HepG2 (cell line): ENCODE results near the gene FBF1. TPM values are rescaled to one million over a fixed set of nuclear protein-coding genes. Genes with fewer than 3 reads are reported as not detected.

Experiments used
- ATF5 ChIP-seq: sonication (generic); formaldehyde crosslinking; IDR thresholded peaks from 2 replicates; pipeline ENCODE4 v1.4.0; 2020; ENCODE audit warnings: mild to moderate bottlenecking, low read depth, missing genetic modification reagents
- FOSL2 ChIP-seq: sonication (generic); formaldehyde crosslinking; IDR thresholded peaks from 2 replicates; pipeline ENCODE4 v1.4.0; 2020; ENCODE audit warnings: missing genetic modification reagents
- GTF2F1 ChIP-seq: fragments of 150-350 bp; IDR thresholded peaks from 2 replicates; pipeline ENCODE4 v1.6.1; 2014; ENCODE audit warnings: low read length
- MAZ ChIP-seq, 2 experiments: sonication (generic) in 1 of 2; formaldehyde crosslinking in 1 of 2; IDR thresholded peaks; 2 replicates each; pipeline versions ENCODE4 v1.5.0 to v1.6.1; 2012 to 2020; ENCODE audit warnings: low read depth in 2 of 2, mild to moderate bottlenecking in 2 of 2, borderline replicate concordance in 1 of 2, improper control_type of control experiment in 1 of 2, low read length in 1 of 2, missing genetic modification reagents in 1 of 2, moderate library complexity in 1 of 2
- MTA3 ChIP-seq: sonication (generic); formaldehyde crosslinking; IDR thresholded peaks from 2 replicates; pipeline ENCODE4 v1.4.0; 2020; ENCODE audit warnings: missing genetic modification reagents
- RNF2 ChIP-seq: fragments of 450-650 bp; conservative IDR thresholded peaks from 2 replicates; pipeline ENCODE4 v1.6.1; 2016; ENCODE audit warnings: low read depth
- SP1 ChIP-seq, 2 experiments: fragments of 450-650 bp in 1 of 2; sonication (generic) in 1 of 2; formaldehyde crosslinking in 1 of 2; IDR thresholded peaks; 2 replicates each; pipeline versions ENCODE4 v1.4.0 to v1.6.1; 2016 to 2020; ENCODE audit warnings: missing genetic modification reagents in 1 of 2
- SP5 ChIP-seq: IDR thresholded peaks from 2 replicates; pipeline ENCODE4 v1.6.1; 2016; ENCODE audit warnings: low read depth, borderline replicate concordance
- TFAP4 ChIP-seq: sonication (generic); IDR thresholded peaks from 2 replicates; pipeline ENCODE4 v1.6.1; 2016; ENCODE audit warnings: low read depth, borderline replicate concordance
- TIGD3 ChIP-seq: sonication (generic); formaldehyde crosslinking; IDR thresholded peaks from 2 replicates; pipeline ENCODE4 v1.5.1; 2020; ENCODE audit warnings: mild to moderate bottlenecking, missing genetic modification reagents, borderline replicate concordance
- UBTF ChIP-seq: sonication (generic); formaldehyde crosslinking; IDR thresholded peaks from 2 replicates; pipeline ENCODE4 v1.4.0; 2020; ENCODE audit warnings: mild to moderate bottlenecking, missing genetic modification reagents
- ZFP37 ChIP-seq: sonication (generic); formaldehyde crosslinking; IDR thresholded peaks from 2 replicates; pipeline ENCODE4 v1.4.0; 2020; ENCODE audit warnings: missing genetic modification reagents, borderline replicate concordance
- ZNF121 ChIP-seq: sonication (generic); formaldehyde crosslinking; IDR thresholded peaks from 2 replicates; pipeline ENCODE4 v1.5.0; 2020; ENCODE audit warnings: mild to moderate bottlenecking, missing genetic modification reagents
- ZNF232 ChIP-seq: sonication (generic); formaldehyde crosslinking; IDR thresholded peaks from 2 replicates; pipeline ENCODE4 v1.4.0; 2020; ENCODE audit warnings: missing genetic modification reagents, borderline replicate concordance
- ZNF24 ChIP-seq: fragments of 450-650 bp; IDR thresholded peaks from 2 replicates; pipeline ENCODE4 v1.6.1; 2017; ENCODE audit warnings: antibody characterized with exemption, mild to moderate bottlenecking
- ZNF3 ChIP-seq: IDR thresholded peaks from 2 replicates; pipeline ENCODE4 v1.7.0; 2017; ENCODE audit warnings: inconsistent platforms
- ZNF335 ChIP-seq: sonication (generic); formaldehyde crosslinking; IDR thresholded peaks from 2 replicates; pipeline ENCODE4 v1.4.0; 2020; ENCODE audit warnings: missing genetic modification reagents
- ZNF343 ChIP-seq: sonication (generic); formaldehyde crosslinking; IDR thresholded peaks from 2 replicates; pipeline ENCODE4 v1.4.0; 2020; ENCODE audit warnings: mild to moderate bottlenecking, missing genetic modification reagents
- ZNF432 ChIP-seq: sonication (generic); formaldehyde crosslinking; IDR thresholded peaks from 2 replicates; pipeline ENCODE4 v1.5.0; 2020; ENCODE audit warnings: missing genetic modification reagents, mild to moderate bottlenecking, borderline replicate concordance
- ZNF570 ChIP-seq: sonication (generic); formaldehyde crosslinking; IDR thresholded peaks from 2 replicates; pipeline ENCODE4 v1.4.0; 2020; ENCODE audit warnings: mild to moderate bottlenecking, missing genetic modification reagents, borderline replicate concordance
- ZNF816 ChIP-seq: sonication (generic); formaldehyde crosslinking; IDR thresholded peaks from 2 replicates; pipeline ENCODE4 v1.8.0; 2022; ENCODE audit warnings: missing genetic modification reagents, mild to moderate bottlenecking, borderline replicate concordance
- polyA plus RNA-seq, 8 experiments: library from polyadenylated mRNA; depleted of rRNA in 3 of 8; stranded (reverse) in 7 of 8; unstranded in 1 of 8; fragments of >200 nt; fragmentation: Illumina TruSeq in 4 of 8; extraction: Trizol in 4 of 8; gene quantifications; 2 replicates each; pipeline versions ENCODE4 v1.2.1 to v1.2.3, GENCODE V29; 2011 to 2016; ENCODE audit warnings: low read depth in 4 of 8, missing spikeins in 1 of 8, mixed read lengths in 1 of 8; ENCODE audit not compliant: insufficient read depth in 1 of 8
- total RNA-seq, 5 experiments: library from RNA; depleted of rRNA; stranded (reverse); fragments of >200 nt; fragmentation: Illumina TruSeq; extraction: Trizol; gene quantifications; 2 replicates each; pipeline ENCODE4 v1.2.3, GENCODE V29; 2016; ENCODE audit warnings: low read depth in 1 of 5
- TF ChIP-seq, protein P1 (sequence below): sonication (generic); formaldehyde crosslinking; conservative IDR thresholded peaks from 2 replicates; pipeline ENCODE4 v1.4.0; 2020; ENCODE audit warnings: missing genetic modification reagents
- TF ChIP-seq, protein P2 (sequence below): sonication (generic); formaldehyde crosslinking; IDR thresholded peaks from 2 replicates; pipeline ENCODE4 v1.4.0; 2020; ENCODE audit warnings: missing genetic modification reagents

FBF1 gene
- total and polyA plus RNA-seq, 2 of the 13 experiments (the other 11 are each of a cell fraction or from before 2014, with no cell fraction given) = 2.4 to 8.1 TPM

- TF ChIP-seq UBTF (CRISPR knock-in tag) (peak; percentile 97), MAZ (IDR thresholded peaks at IDR 0.05; ENCODE audit: borderline replicate concordance, low read depth, low read length) (0 out of 2 replicates have a peak, but pooled peaks have one; percentile 26), MAZ (CRISPR knock-in tag; IDR thresholded peaks at IDR 0.05; ENCODE audit: low read depth) (peak; percentile 75), ATF5 (CRISPR knock-in tag) (no peak), ZNF121 (peak; percentile 97), ZNF3 (CRISPR knock-in tag) (peak; percentile 58; the same call in 1 of the 2 replicates), GTF2F1 (0 out of 2 replicates have a peak, but pooled peaks have one; percentile 40), ZNF24 (no peak), ZNF335 (no peak), ZNF816 (CRISPR knock-in tag) (0 out of 2 replicates have a peak, but pooled peaks have one; percentile 18), SP1 (IDR thresholded peaks at IDR 0.05) (no peak), SP1 (CRISPR knock-in tag; IDR thresholded peaks at IDR 0.05) (peak; percentile 16), ZNF343 (peak; percentile 8; the same call in 1 of the 2 replicates), ZFP37 (CRISPR knock-in tag) (no peak), ZNF432 (CRISPR knock-in tag) (no peak), FOSL2 (CRISPR knock-in tag) (no peak), MTA3 (no peak), ZNF570 (CRISPR knock-in tag) (peak; percentile 22; the same call in 1 of the 2 replicates), TIGD3 (CRISPR knock-in tag) (no peak), SP5 (CRISPR knock-in tag) (peak; percentile 80), TFAP4 (no peak), ZNF232 (CRISPR knock-in tag) (no peak), RNF2 (peak; percentile 62; the same call in 1 of the 2 replicates)
- TF ChIP-seq, protein P1, sequence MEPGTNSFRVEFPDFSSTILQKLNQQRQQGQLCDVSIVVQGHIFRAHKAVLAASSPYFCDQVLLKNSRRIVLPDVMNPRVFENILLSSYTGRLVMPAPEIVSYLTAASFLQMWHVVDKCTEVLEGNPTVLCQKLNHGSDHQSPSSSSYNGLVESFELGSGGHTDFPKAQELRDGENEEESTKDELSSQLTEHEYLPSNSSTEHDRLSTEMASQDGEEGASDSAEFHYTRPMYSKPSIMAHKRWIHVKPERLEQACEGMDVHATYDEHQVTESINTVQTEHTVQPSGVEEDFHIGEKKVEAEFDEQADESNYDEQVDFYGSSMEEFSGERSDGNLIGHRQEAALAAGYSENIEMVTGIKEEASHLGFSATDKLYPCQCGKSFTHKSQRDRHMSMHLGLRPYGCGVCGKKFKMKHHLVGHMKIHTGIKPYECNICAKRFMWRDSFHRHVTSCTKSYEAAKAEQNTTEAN = peak; percentile 36; the same call in 1 of the 2 replicates
- TF ChIP-seq, protein P2, sequence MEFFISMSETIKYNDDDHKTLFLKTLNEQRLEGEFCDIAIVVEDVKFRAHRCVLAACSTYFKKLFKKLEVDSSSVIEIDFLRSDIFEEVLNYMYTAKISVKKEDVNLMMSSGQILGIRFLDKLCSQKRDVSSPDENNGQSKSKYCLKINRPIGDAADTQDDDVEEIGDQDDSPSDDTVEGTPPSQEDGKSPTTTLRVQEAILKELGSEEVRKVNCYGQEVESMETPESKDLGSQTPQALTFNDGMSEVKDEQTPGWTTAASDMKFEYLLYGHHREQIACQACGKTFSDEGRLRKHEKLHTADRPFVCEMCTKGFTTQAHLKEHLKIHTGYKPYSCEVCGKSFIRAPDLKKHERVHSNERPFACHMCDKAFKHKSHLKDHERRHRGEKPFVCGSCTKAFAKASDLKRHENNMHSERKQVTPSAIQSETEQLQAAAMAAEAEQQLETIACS (CRISPR knock-in tag) = peak; percentile 78
Measured at GRCh38 chr17:75877752-75878173, 63.1 kb downstream of the FBF1 start (continued).
